H54 (cell line): Measurements from ENCODE around the gene AMER2.
"Not testable (repeated sequence)": the region's sequence is repeated elsewhere in the genome, so short reads cannot be mapped to it uniquely, and the experiment has no call there.

Experiments
- DNase-seq: peaks from one replicate; pipeline ENCODE4 v3.0.0; 2011; ENCODE audit warnings: low spot score, mixed read lengths; ENCODE audit not compliant: insufficient read length
- FAIRE-seq: peaks from 3 replicates; lab custom pipeline; 2011; peaks lifted over from hg19 to GRCh38; lab: Jason Lieb, UNC
- POLR2A ChIP-seq: IDR thresholded peaks from 2 replicates; pipeline ENCODE4 v1.6.1; 2011; ENCODE audit warnings: low read depth, mild to moderate bottlenecking, low read length

The AMER2 gene

DNA sequence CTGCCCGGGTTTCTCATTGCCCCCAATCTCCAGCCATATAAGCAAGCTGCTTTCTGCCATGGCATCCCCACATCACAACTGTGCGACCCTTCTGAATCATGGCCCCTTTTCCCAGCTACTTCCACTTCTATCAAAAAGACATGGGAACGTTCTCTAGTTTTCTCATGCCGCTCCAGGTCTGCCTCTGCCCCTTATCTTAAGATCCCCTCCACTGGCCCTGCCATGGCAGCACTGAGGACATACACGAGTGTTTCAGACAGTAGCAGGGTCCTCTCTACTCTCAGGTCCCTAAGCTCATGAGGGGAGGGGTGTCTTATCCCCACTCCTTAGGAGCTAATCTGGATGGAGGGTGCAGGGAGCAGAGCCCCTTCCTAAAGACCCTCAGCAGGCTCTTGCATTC, 5.5 kb upstream of the AMER2 start:
- TF ChIP-seq POLR2A: no peak
- DNase-seq: no peak
- FAIRE-seq: no peak

DNA sequence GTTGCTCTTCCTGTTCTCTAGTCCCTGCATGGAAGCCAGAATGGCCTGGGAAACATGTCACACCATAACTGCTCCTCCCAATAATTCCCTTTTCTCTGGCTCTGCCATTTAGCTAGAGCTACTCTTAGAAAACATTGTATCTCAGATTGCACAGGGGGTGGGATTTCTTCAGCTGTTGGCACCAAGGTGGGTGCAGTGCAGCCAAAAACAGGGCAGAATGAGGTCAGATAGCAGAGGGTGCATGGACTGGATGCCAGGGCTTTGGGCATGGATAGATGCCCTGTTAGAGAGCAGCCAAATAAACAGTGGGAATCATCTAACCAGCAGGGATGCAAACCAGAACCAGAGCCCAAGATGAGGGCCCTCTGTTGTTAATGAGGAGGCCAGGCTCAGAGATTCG, 4.9 kb upstream of the AMER2 start:
- DNase-seq: no peak
- no peak for TF ChIP-seq POLR2A
- no peak for FAIRE-seq

DNA sequence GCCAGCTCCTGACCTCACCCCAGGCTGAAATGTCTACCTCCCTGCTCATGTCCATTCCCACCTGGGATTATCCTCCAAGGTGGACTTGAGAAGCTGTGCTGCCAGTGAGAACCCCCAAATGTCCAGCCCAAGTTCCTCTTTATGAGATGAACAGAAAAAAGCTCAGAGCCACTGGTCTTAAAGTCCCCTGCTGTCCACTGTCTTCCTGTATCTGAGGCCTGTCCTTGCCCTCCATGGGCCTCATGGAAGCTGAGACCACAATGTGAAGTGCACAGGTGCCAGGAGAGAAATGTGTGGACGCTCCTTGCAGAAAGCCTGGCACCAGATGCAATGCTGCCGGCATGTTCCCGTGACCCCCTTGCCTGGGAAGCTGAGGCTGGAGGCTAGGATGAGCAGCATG, 3.3 kb upstream of the AMER2 start:
- DNase-seq (no peak), FAIRE-seq (no peak)
- no peak for TF ChIP-seq POLR2A

DNA sequence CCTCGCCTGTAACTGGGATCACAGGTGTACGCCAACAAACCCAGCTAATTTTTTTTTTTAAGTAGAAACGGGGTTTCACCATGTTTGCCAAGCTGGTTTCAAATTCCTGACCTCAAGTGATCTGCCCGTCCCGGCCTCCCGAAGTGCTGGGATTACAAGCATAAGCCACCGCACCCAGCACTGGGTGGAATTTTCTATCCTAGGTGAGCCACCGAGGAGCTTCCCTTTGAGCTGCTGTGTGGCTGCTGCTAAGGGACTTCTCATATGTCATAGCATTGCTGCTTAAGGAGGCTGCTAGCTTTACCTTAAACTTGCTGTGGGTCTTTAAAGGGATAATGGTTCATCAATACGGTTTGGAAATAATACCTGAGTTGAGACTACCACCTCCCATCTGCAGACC, 2.9 kb upstream of the AMER2 start:
- TF ChIP-seq POLR2A: no peak
- FAIRE-seq (no peak), DNase-seq (no peak)

DNA sequence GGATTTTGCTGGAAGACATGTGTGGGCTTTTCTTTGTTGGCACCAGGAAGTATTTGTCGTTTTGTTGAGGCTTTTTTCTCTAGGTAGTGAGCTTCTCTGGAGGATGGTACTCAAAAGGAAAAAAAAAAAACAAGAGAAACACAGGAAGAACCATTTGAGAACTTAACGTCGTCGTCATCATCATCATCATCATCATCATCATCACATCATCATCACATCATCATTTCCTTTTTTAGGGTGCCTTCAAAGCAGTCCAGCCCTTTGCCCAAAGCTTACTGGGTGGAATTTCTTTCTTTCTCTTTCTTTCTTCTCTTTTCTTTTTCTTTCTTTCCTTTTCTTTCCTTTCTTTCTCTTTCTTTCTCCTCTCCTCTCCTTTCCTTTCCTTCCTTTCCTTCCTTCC, 2.2 kb upstream of the AMER2 start:
- TF ChIP-seq POLR2A: no peak
- FAIRE-seq (no peak), DNase-seq (no peak)

DNA sequence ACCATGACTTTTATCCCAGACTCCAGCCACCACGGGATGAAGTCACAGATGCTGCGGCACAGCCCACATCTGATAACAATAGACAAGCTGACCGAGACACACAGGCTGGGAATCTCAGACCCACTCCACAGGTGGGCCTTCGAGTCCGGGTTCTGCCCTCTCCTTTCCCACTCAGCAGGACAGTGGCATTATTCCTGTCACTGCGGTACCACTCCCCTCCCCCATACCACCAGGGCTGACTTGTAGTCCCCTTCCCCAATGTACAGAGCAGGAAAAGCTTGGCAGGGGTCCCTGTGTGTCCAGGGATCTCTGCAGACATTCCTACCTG, 179 bp upstream of the AMER2 start:
- TF ChIP-seq POLR2A: no peak

DNA sequence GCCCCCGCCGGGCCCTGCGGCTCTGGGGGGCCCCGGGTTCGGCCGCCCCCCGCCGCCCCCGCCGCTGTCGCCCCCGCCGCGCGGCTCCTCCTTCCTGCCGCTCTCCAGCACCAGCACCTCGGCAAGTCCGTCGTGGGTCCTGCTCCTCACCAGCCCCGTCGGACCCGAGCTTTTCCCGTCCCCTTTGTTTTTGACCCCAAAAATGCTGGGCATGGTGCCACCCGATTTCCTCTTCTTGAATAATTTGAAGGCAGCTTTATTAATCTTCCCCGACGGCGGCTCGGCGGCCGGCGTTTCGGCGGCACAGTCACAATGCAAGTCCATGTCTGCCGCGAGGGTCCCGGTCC, 945 bp downstream of the AMER2 start:
- no peak for TF ChIP-seq POLR2A
- no peak for FAIRE-seq
- DNase-seq: no peak

More for the DNA sequence above, 179 bp upstream of the AMER2 start:
- no peak for DNase-seq
- FAIRE-seq: no peak

DNA sequence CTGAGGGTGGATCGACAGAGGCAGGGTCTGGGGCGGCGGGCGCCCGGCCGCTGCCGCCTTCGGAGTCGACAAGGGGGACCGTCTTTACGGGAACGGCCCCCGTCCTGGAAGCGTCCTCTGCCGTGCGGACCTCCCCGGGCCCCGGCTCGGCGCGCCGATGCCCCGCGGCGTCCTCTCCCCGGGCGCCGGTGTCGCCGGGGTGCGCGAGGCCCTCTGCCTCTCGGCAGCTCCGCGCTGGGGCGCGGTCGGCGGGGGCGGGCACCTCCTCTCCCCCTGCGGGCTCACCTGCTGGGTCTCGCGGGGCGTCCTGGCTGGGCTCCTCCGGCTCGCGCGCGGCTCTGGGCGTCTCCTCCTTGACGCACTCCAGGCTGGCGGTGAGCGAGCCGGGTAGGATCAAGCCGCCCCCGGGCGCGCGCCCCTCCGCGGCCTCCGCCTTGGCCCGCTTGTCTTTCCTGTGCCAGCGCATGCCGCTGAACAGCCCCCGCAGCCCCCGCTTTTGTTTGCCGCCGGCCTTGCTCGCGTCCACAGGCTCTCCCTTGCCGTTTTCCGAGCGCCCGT, 1.5 kb downstream of the AMER2 start:
- DNase-seq (no peak), FAIRE-seq (no peak)
- no peak for TF ChIP-seq POLR2A

DNA sequence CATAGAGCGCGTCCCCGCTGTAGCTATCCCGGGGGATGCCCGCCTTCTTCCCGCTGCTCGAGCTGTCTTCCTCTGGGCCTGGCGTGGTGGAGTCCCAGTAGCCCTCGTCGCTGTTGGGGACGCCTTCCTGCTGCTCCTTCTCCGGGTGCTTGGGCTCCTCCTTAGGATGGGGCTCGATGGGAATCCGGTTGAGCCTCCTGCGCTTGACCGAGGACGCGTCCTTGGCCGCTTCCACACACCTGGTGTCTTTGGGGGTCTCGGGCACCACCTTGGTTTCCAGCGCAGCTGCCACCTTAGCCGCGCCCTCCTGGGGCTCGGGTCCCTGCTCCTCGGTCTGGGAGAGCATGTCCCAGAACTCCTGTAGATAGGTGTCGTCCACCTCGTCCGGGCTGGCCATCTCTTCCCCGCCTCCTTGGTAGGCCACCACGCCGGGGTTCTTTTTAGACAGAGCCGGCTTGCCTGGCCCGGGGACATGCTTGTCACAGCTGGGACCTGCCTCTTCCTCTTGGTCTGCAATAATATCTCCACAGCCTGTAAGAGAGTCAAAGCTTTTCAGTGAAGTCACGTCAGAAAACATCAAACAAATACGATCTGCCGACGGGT, 2.0 kb downstream of the AMER2 start:
- FAIRE-seq (no peak), DNase-seq (no peak)
- TF ChIP-seq POLR2A: no peak

DNA sequence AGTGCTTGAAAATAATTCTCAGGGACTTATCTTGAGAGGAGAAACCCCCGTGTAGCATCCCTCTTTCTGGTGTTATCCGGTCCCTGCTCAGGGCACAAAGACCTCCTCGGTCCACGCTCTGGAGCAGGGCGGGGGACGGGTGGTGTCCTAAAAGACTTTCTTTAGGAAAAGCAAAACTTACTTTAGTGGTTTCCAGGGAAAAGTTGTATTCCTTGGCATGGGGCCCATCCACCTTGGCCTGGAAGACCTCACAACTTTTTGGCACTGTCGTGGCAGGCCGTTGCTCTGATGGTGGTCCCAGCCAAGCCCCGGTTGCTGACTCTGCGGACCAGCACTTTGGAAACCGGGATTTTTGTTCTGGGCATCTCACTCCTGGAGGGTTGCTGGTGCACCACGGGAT, 2.7 kb downstream of the AMER2 start:
- no peak for FAIRE-seq
- TF ChIP-seq POLR2A: no peak
- no peak for DNase-seq

DNA sequence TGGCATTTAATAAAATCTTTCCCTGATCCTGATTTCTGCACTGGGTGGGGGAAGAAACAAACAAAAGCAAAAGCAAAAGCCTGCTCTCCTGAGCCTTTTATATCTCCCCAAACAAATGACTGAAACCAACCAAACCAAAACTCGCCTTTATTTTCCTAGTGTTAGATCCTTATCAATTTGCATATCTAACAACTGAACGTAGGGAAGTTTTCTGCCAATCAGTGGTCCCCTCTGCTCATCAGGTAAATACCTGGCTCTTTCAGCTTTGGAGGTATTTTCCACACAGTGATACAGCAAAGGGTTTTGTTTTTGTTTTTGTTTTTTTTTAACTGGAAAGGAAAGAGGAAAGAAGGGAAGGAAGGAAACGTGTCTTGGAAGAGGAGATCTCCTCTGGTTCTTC, 3.3 kb downstream of the AMER2 start:
- FAIRE-seq (no peak), DNase-seq (no peak)
- no peak for TF ChIP-seq POLR2A

DNA sequence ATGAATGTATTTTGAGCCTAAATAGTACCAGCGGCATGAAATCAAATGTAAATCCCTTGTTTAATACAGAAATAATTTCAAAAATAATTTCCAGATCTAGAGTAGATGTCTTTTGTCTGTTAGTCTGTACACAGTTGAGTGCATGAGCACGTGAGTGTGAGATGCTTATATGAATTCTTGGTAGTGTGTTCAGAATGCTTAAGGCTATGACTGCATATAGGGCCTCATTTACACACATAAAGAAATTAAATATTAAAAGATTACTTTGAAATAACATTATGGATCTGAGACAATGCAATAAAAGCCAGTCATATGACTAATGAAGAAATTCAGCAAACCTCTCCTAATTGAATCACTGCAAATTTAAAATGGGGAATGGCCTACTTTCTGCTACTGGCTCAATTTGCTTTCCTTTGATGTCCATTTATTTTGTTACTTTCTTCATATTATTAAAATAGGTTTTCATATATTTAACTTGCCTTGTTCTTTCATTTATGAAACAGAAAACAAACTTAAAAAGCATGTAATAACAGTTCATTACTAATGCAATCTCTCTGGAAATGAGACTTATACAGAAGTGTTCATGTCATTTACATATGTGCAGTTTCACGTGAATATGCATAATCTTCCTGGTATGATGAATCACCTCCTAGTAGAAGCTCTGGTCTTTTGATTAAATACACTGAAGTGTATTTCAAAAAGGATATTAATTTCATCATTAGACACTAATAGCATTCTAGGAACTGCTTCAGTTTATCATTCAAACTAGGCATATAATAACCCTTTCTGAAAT, 4.5 kb downstream of the AMER2 start:
- DNase-seq (no peak), FAIRE-seq (no peak)
- TF ChIP-seq POLR2A: no peak

DNA sequence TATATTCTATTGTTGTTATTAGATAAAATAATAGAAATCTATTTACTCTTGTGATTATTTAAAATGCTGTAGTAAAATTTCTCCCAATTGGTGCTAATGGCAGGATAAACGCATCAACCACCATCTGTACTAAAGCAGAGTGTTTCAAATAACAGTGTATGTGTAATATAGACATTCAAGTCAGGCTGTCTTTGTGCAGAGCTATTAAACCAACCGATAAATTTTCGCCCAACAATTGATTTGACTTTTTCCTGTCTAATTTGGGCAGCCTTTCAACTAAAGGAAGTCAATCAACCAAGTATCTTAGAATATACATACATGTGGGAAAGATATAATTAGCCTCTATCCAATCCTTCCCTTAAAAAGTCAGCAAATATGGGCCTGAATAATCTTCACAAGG, 5.8 kb downstream of the AMER2 start:
- no peak for FAIRE-seq
- no peak for TF ChIP-seq POLR2A
- DNase-seq: no peak

DNA sequence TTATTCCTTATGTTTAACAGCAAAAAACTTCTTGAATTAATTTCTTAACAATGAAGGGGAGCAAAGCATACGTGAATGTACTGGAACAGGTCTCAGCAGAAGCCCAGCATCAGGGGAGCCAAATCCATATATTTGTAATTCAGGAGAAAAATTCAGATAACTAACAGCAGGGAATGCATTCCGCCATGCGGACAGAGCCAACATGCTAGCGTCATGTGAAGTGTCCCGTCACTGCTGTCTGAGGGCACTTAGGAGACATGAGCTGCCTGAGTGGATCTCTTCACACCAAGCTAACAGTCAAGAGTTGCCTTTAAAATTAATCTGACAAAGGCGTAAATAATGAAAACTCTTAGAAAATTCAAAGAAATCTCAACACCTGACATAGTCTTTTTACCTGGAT, 6.4 kb downstream of the AMER2 start:
- TF ChIP-seq POLR2A: no peak
- FAIRE-seq: no peak

DNA sequence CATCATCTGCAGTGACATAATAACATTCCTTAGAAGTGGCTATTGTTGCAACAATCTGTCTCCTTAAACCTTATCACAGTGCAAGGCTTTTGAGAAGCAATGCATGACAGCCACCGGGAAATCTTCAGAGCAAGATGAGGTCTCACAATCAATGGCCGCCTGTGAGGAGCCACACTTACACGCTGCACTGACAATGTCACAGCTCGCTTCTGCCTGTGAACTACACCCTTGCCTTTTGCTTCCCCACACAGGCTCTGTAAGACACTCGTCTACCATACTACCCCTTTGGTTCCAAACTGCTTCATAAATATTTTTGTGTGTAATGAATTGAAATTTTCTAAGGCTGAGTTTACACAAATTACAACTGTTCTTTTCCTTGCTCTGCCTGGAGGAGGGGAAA, 6.9 kb downstream of the AMER2 start:
- not testable (repeated sequence) for FAIRE-seq, DNase-seq

More for the DNA sequence above, 6.4 kb downstream of the AMER2 start:
- DNase-seq: no peak
